SK-N-SH treated with all-trans-retinoic acid at 6 μM for 48 hours (cell line): ENCODE data around the gene EXOC4.

Source experiments
- ATAC-seq: fragments of 200-7000 bp; cut with Tn5 transposase; 3 replicates; pipeline ENCODE4 v1.9.1; 2020; ENCODE audit warnings: mild to moderate bottlenecking, moderate library complexity
- ARNTL ChIP-seq: fragments of 450-650 bp; formaldehyde crosslinking; IDR thresholded peaks from 2 replicates; pipeline ENCODE4 v1.5.0; 2020; ENCODE audit warnings: low read depth, mild to moderate bottlenecking, moderate library complexity, borderline replicate concordance
- BACH2 ChIP-seq: fragments of 250-450 bp; sonication (Bioruptor Pico); IDR thresholded peaks from 2 replicates; pipeline ENCODE4 v1.9.0; 2021; ENCODE audit warnings: mild to moderate bottlenecking, borderline replicate concordance
- CSDC2 ChIP-seq: fragments of 250-450 bp; sonication (Bioruptor Pico); IDR thresholded peaks from 2 replicates; pipeline ENCODE4 v1.5.0; 2020; ENCODE audit warnings: mild to moderate bottlenecking, moderate library complexity
- CSRNP3 ChIP-seq: fragments of 250-450 bp; sonication (Bioruptor Pico); IDR thresholded peaks from 2 replicates; pipeline ENCODE4 v1.5.1; 2021; ENCODE audit warnings: mild to moderate bottlenecking, moderate library complexity
- ESRRG ChIP-seq: fragments of 250-450 bp; sonication (Bioruptor Pico); IDR thresholded peaks from 2 replicates; pipeline ENCODE4 v1.6.1; 2021; ENCODE audit warnings: mild to moderate bottlenecking
- ISL1 ChIP-seq: fragments of 250-450 bp; sonication (Bioruptor Pico); IDR thresholded peaks from 2 replicates; pipeline ENCODE4 v2.1.2; 2022; ENCODE audit warnings: mild to moderate bottlenecking, moderate library complexity
- PATZ1 ChIP-seq: fragments of 250-450 bp; sonication (Bioruptor Pico); IDR thresholded peaks from 2 replicates; pipeline ENCODE4 v1.8.0; 2020; ENCODE audit warnings: mild to moderate bottlenecking, moderate library complexity, borderline replicate concordance
- POU6F1 ChIP-seq: fragments of 250-450 bp; sonication (Bioruptor Pico); IDR thresholded peaks from 2 replicates; pipeline ENCODE4 v1.8.0; 2021; ENCODE audit warnings: low read depth, mild to moderate bottlenecking, moderate library complexity, borderline replicate concordance
- PPARA ChIP-seq: fragments of 250-450 bp; sonication (Bioruptor Pico); IDR thresholded peaks from 2 replicates; pipeline ENCODE4 v1.5.0; 2020; ENCODE audit warnings: mild to moderate bottlenecking, borderline replicate concordance
- RARB ChIP-seq: fragments of 250-450 bp; sonication (Bioruptor Pico); IDR thresholded peaks from 2 replicates; pipeline ENCODE4 v1.8.0; 2021; ENCODE audit warnings: mild to moderate bottlenecking, moderate library complexity
- SNAI2 ChIP-seq: fragments of 250-450 bp; sonication (Bioruptor Pico); IDR thresholded peaks from 2 replicates; pipeline ENCODE4 v1.5.0; 2020; ENCODE audit warnings: mild to moderate bottlenecking, moderate library complexity
- TCF4 ChIP-seq: fragments of 250-450 bp; sonication (Bioruptor Pico); IDR thresholded peaks from 2 replicates; pipeline ENCODE4 v1.8.0; 2021; ENCODE audit warnings: mild to moderate bottlenecking, moderate library complexity, borderline replicate concordance
- TOX ChIP-seq: fragments of 250-450 bp; sonication (Bioruptor Pico); IDR thresholded peaks from 2 replicates; pipeline ENCODE4 v1.8.0; 2021; ENCODE audit warnings: mild to moderate bottlenecking, moderate library complexity, borderline replicate concordance
- TSHZ2 ChIP-seq: fragments of 250-450 bp; sonication (Bioruptor Pico); IDR thresholded peaks from 2 replicates; pipeline ENCODE4 v1.5.0; 2020; ENCODE audit warnings: mild to moderate bottlenecking, moderate library complexity
- ZC3H10 ChIP-seq: fragments of 250-450 bp; sonication (Bioruptor Pico); IDR thresholded peaks from 2 replicates; pipeline ENCODE4 v1.5.1; 2021; ENCODE audit warnings: mild to moderate bottlenecking, moderate library complexity
- ZFP3 ChIP-seq: fragments of 250-450 bp; sonication (Bioruptor Pico); IDR thresholded peaks from 2 replicates; pipeline ENCODE4 v1.5.0; 2020; ENCODE audit warnings: mild to moderate bottlenecking, moderate library complexity
- ZFP30 ChIP-seq: fragments of 450-650 bp; formaldehyde crosslinking; IDR thresholded peaks from 2 replicates; pipeline ENCODE4 v1.5.0; 2022; ENCODE audit warnings: mild to moderate bottlenecking, moderate library complexity
- ZNF565 ChIP-seq: fragments of 450-650 bp; formaldehyde crosslinking; conservative IDR thresholded peaks from 2 replicates; pipeline ENCODE4 v1.5.0; 2020; ENCODE audit warnings: low read depth, mild to moderate bottlenecking, moderate library complexity
- ZNF70 ChIP-seq: fragments of 450-650 bp; formaldehyde crosslinking; IDR thresholded peaks from 2 replicates; pipeline ENCODE4 v1.5.0; 2020; ENCODE audit warnings: mild to moderate bottlenecking, moderate library complexity
- ZNF8 ChIP-seq: fragments of 450-650 bp; formaldehyde crosslinking; IDR thresholded peaks from 2 replicates; pipeline ENCODE4 v1.5.0; 2020; ENCODE audit warnings: mild to moderate bottlenecking, moderate library complexity

EXOC4 gene

GRCh38 chr7:133273227-133273626 is 20.3 kb downstream of the EXOC4 start:
- TF ChIP-seq ZNF70 (CRISPR knock-in tag) (no peak), TOX (CRISPR knock-in tag) (no peak), ESRRG (CRISPR knock-in tag) (no peak), SNAI2 (CRISPR knock-in tag) (no peak), ARNTL (CRISPR knock-in tag) (no peak), PPARA (CRISPR knock-in tag) (no peak), CSRNP3 (CRISPR knock-in tag) (no peak), ZNF8 (CRISPR knock-in tag) (no peak), PATZ1 (no peak), POU6F1 (no peak), TSHZ2 (no peak), CSDC2 (CRISPR knock-in tag) (no peak)
- ATAC-seq = no peak

- no peak for TF ChIP-seq TCF4
- no peak for TF ChIP-seq PPARA (CRISPR knock-in tag)
- TF ChIP-seq ZFP30 (CRISPR knock-in tag) = no peak
- TF ChIP-seq SNAI2 (CRISPR knock-in tag) = no peak
- TF ChIP-seq ZFP3 (CRISPR knock-in tag) = no peak
- no peak for TF ChIP-seq CSDC2 (CRISPR knock-in tag)
- no peak for TF ChIP-seq BACH2 (CRISPR knock-in tag)
- TF ChIP-seq ZNF565 (CRISPR knock-in tag) = no peak
- no peak for TF ChIP-seq ZNF70 (CRISPR knock-in tag)
- ATAC-seq = no peak
These were observed 21.4 kb downstream of the EXOC4 start for GRCh38 chr7:133274265-133274664.

- peak; percentile 37; the same call in 1 of the 3 replicates for ATAC-seq
- no peak for TF ChIP-seq POU6F1
- TF ChIP-seq PATZ1 = no peak
- no peak for TF ChIP-seq TSHZ2
- no peak for TF ChIP-seq ZFP30 (CRISPR knock-in tag)
- no peak for TF ChIP-seq TCF4
- no peak for TF ChIP-seq ISL1 (CRISPR knock-in tag)
- no peak for TF ChIP-seq RARB (CRISPR knock-in tag)
- TF ChIP-seq ZC3H10 (CRISPR knock-in tag) = no peak
- no peak for TF ChIP-seq PPARA (CRISPR knock-in tag)
- TF ChIP-seq ZNF565 (CRISPR knock-in tag) = no peak
- no peak for TF ChIP-seq ARNTL (CRISPR knock-in tag)
These were observed 22.1 kb downstream of the EXOC4 start for GRCh38 chr7:133275008-133275407.
